Measurements from ENCODE around the gene ATG9A. TPM values are rescaled to one million over a fixed set of nuclear protein-coding genes. Genes with fewer than 3 reads are reported as not detected.
A peak's percentile ranks its signal among the peaks of the same experiment; 100 is the strongest.

The ATG9A gene
- polyA plus RNA-seq, 3 donors = 24.7 to 55.2 (median 26.3) TPM

- peaks cover 14 to 23% (median 15%) of the 10 kb centered on the region in 3 donors for H3K27me3 Mint-ChIP-seq (ENCODE audit: low read depth in 3 of 3)
- no peaks in the 10 kb centered on the region for H3K36me3 Mint-ChIP-seq
- Histone ChIP-seq H3K4me1 (ENCODE audit: control insufficient read depth in 1 of 2, insufficient read depth in 2 of 2, low read length in 2 of 2) (peaks cover 14 to 17% of the 10 kb centered on the region in 2 donors), H3K4me3 (replicated peaks in 1 of 3; ENCODE audit: low read depth in 2 of 3, low read length in 3 of 3) (no peak overlapping the region), H3K27ac (ENCODE audit: low read depth in 1 of 2, low read length in 2 of 2) (no peak overlapping the region), H3K4me2 (replicated peaks; ENCODE audit: extremely low read depth, low read length, poor library complexity, severe bottlenecking) (no peak overlapping the region), H3K9ac (ENCODE audit: insufficient read depth, low read length, poor library complexity, severe bottlenecking) (no peak overlapping the region), H3K79me2 (ENCODE audit: insufficient read depth, low read length) (no peaks in the 10 kb centered on the region), H3K27me3 (ENCODE audit: control insufficient read depth in 2 of 2, insufficient read depth in 2 of 2, low read length in 2 of 2) (no peaks in the 10 kb centered on the region), H2AFZ (ENCODE audit: insufficient read depth, low read depth, low read length, poor library complexity, severe bottlenecking) (no peak overlapping the region), H4K20me1 (ENCODE audit: insufficient read depth, low read length) (no peaks in the 10 kb centered on the region), H3K9me3 (replicated peaks in 1 of 2; ENCODE audit: control insufficient read depth in 1 of 2, insufficient read depth in 1 of 2, low read length in 2 of 2) (no peaks in the 10 kb centered on the region), H3K36me3 (replicated peaks in 1 of 2; ENCODE audit: control insufficient read depth in 1 of 2, insufficient read depth in 2 of 2, low read length in 2 of 2) (no peaks in the 10 kb centered on the region)
- 86% methylated on average over 1 of the region's 6 CpGs for WGBS (ENCODE audit: insufficient coverage)
- no peak overlapping the region for H3K4me3 Mint-ChIP-seq
- no peak for TF ChIP-seq CTCF (IDR thresholded peaks at IDR 0.05)
- DNase-seq = no peak
- intact Hi-C loops (cut with micrococcal nuclease) = no loop called here
- H3K9me3 Mint-ChIP-seq = no peaks in the 10 kb centered on the region
- peak overlapping the region in 1 of 7 donors; percentile 35 for H3K27ac Mint-ChIP-seq
- peaks cover 17% of the 10 kb centered on the region for H3K4me1 Mint-ChIP-seq
Measured at GRCh38 chr2:219274361-219274921, 45.0 kb upstream of the ATG9A start.

- intact Hi-C loops (cut with micrococcal nuclease) = no loop called here
- Histone ChIP-seq H3K4me2 (replicated peaks; ENCODE audit: extremely low read depth, low read length, poor library complexity, severe bottlenecking) (no peak overlapping the region), H3K4me1 (ENCODE audit: control insufficient read depth in 1 of 2, insufficient read depth in 2 of 2, low read length in 2 of 2) (peaks cover 14 to 17% of the 10 kb centered on the region in 2 donors), H3K9ac (ENCODE audit: insufficient read depth, low read length, poor library complexity, severe bottlenecking) (no peak overlapping the region), H3K36me3 (replicated peaks in 1 of 2; ENCODE audit: control insufficient read depth in 1 of 2, insufficient read depth in 2 of 2, low read length in 2 of 2) (no peaks in the 10 kb centered on the region), H3K4me3 (replicated peaks in 1 of 3; ENCODE audit: low read depth in 2 of 3, low read length in 3 of 3) (no peak overlapping the region), H4K20me1 (ENCODE audit: insufficient read depth, low read length) (no peaks in the 10 kb centered on the region), H3K79me2 (ENCODE audit: insufficient read depth, low read length) (no peaks in the 10 kb centered on the region), H3K27me3 (ENCODE audit: control insufficient read depth in 2 of 2, insufficient read depth in 2 of 2, low read length in 2 of 2) (no peaks in the 10 kb centered on the region), H3K27ac (ENCODE audit: low read depth in 1 of 2, low read length in 2 of 2) (no peak overlapping the region), H3K9me3 (replicated peaks in 1 of 2; ENCODE audit: control insufficient read depth in 1 of 2, insufficient read depth in 1 of 2, low read length in 2 of 2) (no peaks in the 10 kb centered on the region), H2AFZ (ENCODE audit: insufficient read depth, low read depth, low read length, poor library complexity, severe bottlenecking) (no peak overlapping the region)
- no peak for TF ChIP-seq CTCF (IDR thresholded peaks at IDR 0.05)
- no peak for DNase-seq
- Mint-ChIP-seq H3K4me1 (peaks cover 17% of the 10 kb centered on the region), H3K4me3 (no peak overlapping the region), H3K9me3 (no peaks in the 10 kb centered on the region), H3K27me3 (ENCODE audit: low read depth in 3 of 3) (peaks cover 14 to 23% (median 15%) of the 10 kb centered on the region in 3 donors), H3K27ac (peak overlapping the region in 1 of 7 donors; percentile 35), H3K36me3 (no peaks in the 10 kb centered on the region)
- no CpG with 5 or more reads among the region's 3 CpGs for WGBS (ENCODE audit: insufficient coverage)
Measured at GRCh38 chr2:219273937-219274336, 44.5 kb upstream of the ATG9A start.
